ENCODE data around the gene CCNB1. TPM values are rescaled to one million over a fixed set of nuclear protein-coding genes. Genes with fewer than 3 reads are reported as not detected.

CCNB1 gene
- polyA plus RNA-seq, 1 donor from 2014 or later, result 13.0 TPM

- H3F3A ChIP-seq (ENCODE audit: insufficient read depth, low read length, poor library complexity, severe bottlenecking), result no peaks in the 10 kb centered on the region
- no peaks in the 10 kb centered on the region for H3K9me3 ChIP-seq (ENCODE audit: low read length)
- peak overlapping the region; percentile 77 for H3K4me2 ChIP-seq (ENCODE audit: low read length)
- no peaks in the 10 kb centered on the region for H3K36me3 ChIP-seq (ENCODE audit: insufficient read depth, low read length)
- TF ChIP-seq SMC3 (conservative IDR thresholded peaks at IDR 0.05; ENCODE audit: poor library complexity) (no peak), RAD21 (conservative IDR thresholded peaks at IDR 0.05) (no peak), EP300 (conservative IDR thresholded peaks at IDR 0.05; ENCODE audit: poor library complexity, severe bottlenecking) (no peak), MXI1 (conservative IDR thresholded peaks at IDR 0.05; ENCODE audit: poor library complexity, severe bottlenecking) (no peak), TAF1 (IDR thresholded peaks at IDR 0.05; ENCODE audit: low read depth) (no peak), EZH2 (IDR thresholded peaks at IDR 0.05; ENCODE audit: borderline replicate concordance, insufficient read depth, low read length, poor library complexity, severe bottlenecking) (no peak), CTCF (IDR thresholded peaks at IDR 0.05; ENCODE audit: poor library complexity, severe bottlenecking) (no peak), REST (IDR thresholded peaks at IDR 0.05; ENCODE audit: borderline replicate concordance) (no peak), POLR2AphosphoS5 (IDR thresholded peaks at IDR 0.05) (no peak)
- H2AFZ ChIP-seq (ENCODE audit: low read depth, low read length), result peak overlapping the region; percentile 80
- no peaks in the 10 kb centered on the region for H3K9me2 ChIP-seq (ENCODE audit: insufficient read depth, low read length)
- no peak overlapping the region for H3K27ac ChIP-seq (ENCODE audit: low read length)
- no peaks in the 10 kb centered on the region for H4K20me1 ChIP-seq (ENCODE audit: insufficient read depth)
- peak overlapping the region; percentile 88 for H3K4me3 ChIP-seq (ENCODE audit: low read length)
- no peaks in the 10 kb centered on the region for H3K27me3 ChIP-seq (ENCODE audit: insufficient read depth, low read depth, low read length)
- peak overlapping the region; percentile 47 for H3K9ac ChIP-seq (ENCODE audit: low read length)
- peaks cover 11% of the 10 kb centered on the region for H3K79me2 ChIP-seq (replicated peaks; ENCODE audit: insufficient read depth, low read length)
These were observed 524 bp downstream of the CCNB1 start for GRCh38 chr5:69167493-69167855.

GRCh38 chr5:69167929-69168328 lies 979 bp downstream of the CCNB1 start:
- H3K9ac ChIP-seq (ENCODE audit: low read length), result peak overlapping the region; percentile 47
- no peaks in the 10 kb centered on the region for H3K9me3 ChIP-seq (ENCODE audit: low read length)
- H4K20me1 ChIP-seq (ENCODE audit: insufficient read depth), result no peaks in the 10 kb centered on the region
- H3K27ac ChIP-seq (ENCODE audit: low read length), result no peak overlapping the region
- H3K36me3 ChIP-seq (ENCODE audit: insufficient read depth, low read length), result no peaks in the 10 kb centered on the region
- H3K79me2 ChIP-seq (replicated peaks; ENCODE audit: insufficient read depth, low read length), result peaks cover 11% of the 10 kb centered on the region
- no peaks in the 10 kb centered on the region for H3K27me3 ChIP-seq (ENCODE audit: insufficient read depth, low read depth, low read length)
- H2AFZ ChIP-seq (ENCODE audit: low read depth, low read length), result peak overlapping the region; percentile 80
- no peak for TF ChIP-seq SMC3 (conservative IDR thresholded peaks at IDR 0.05; ENCODE audit: poor library complexity)
- TF ChIP-seq TAF1 (IDR thresholded peaks at IDR 0.05; ENCODE audit: low read depth), result no peak
- no peak for TF ChIP-seq CTCF (IDR thresholded peaks at IDR 0.05; ENCODE audit: poor library complexity, severe bottlenecking)
- no peak for TF ChIP-seq EZH2 (IDR thresholded peaks at IDR 0.05; ENCODE audit: borderline replicate concordance, insufficient read depth, low read length, poor library complexity, severe bottlenecking)
- no peak for TF ChIP-seq POLR2AphosphoS5 (IDR thresholded peaks at IDR 0.05)
- no peak for TF ChIP-seq REST (IDR thresholded peaks at IDR 0.05; ENCODE audit: borderline replicate concordance)
- TF ChIP-seq MXI1 (conservative IDR thresholded peaks at IDR 0.05; ENCODE audit: poor library complexity, severe bottlenecking), result no peak
- no peak for TF ChIP-seq RAD21 (conservative IDR thresholded peaks at IDR 0.05)
- H3F3A ChIP-seq (ENCODE audit: insufficient read depth, low read length, poor library complexity, severe bottlenecking), result no peaks in the 10 kb centered on the region
- peak overlapping the region; percentile 88 for H3K4me3 ChIP-seq (ENCODE audit: low read length)
- peak overlapping the region; percentile 77 for H3K4me2 ChIP-seq (ENCODE audit: low read length)
- no peaks in the 10 kb centered on the region for H3K9me2 ChIP-seq (ENCODE audit: insufficient read depth, low read length)

All from neural cell (in vitro differentiated cells).